HG02759 (cell line): Measurements from ENCODE around the gene MOB4.

ENCODE experiments used
- ATAC-seq: cut with Tn5 transposase; IDR thresholded peaks from one replicate; pipeline ENCODE4 v1.9.1; 2021; ENCODE audit warnings: mild to moderate bottlenecking, moderate library complexity; ENCODE audit not compliant: unreplicated experiment

The MOB4 gene

GRCh38 chr2:197515739-197516392 is at the start of gene MOB4:
MOB4 (plus strand) TSS chr2:197516066; CDS start chr2:197516087, 21 bp downstream.
- peak; percentile 95 for ATAC-seq

- no peak for ATAC-seq
Measured at GRCh38 chr2:197472166-197472565, 43.7 kb upstream of the MOB4 start.

GRCh38 chr2:197477797-197478196 is 38.1 kb upstream of the MOB4 start:
- ATAC-seq: no peak

GRCh38 chr2:197480165-197481036 is 35.5 kb upstream of the MOB4 start:
- ATAC-seq: no peak

- peak; percentile 20 for ATAC-seq
Measured at GRCh38 chr2:197484248-197484647, 31.6 kb upstream of the MOB4 start.

GRCh38 chr2:197486175-197486574 is 29.7 kb upstream of the MOB4 start:
- ATAC-seq: no peak

- no peak for ATAC-seq
Measured at GRCh38 chr2:197487385-197487784, 28.5 kb upstream of the MOB4 start.

GRCh38 chr2:197495433-197496134 is 20.3 kb upstream of the MOB4 start:
- ATAC-seq: no peak

GRCh38 chr2:197496695-197497094 is 19.2 kb upstream of the MOB4 start:
- no peak for ATAC-seq

- no peak for ATAC-seq
Measured at GRCh38 chr2:197497326-197497725, 18.5 kb upstream of the MOB4 start.

GRCh38 chr2:197498235-197498936 is 17.5 kb upstream of the MOB4 start:
- no peak for ATAC-seq

GRCh38 chr2:197498937-197499593 is 16.8 kb upstream of the MOB4 start:
- peak; percentile 18 for ATAC-seq

- ATAC-seq: peak; percentile 82
Measured at GRCh38 chr2:197499594-197500502, 16.0 kb upstream of the MOB4 start, which contains the start of the genes HSPD1 and HSPE1. HSPD1 (minus strand) TSS chr2:197499840; CDS start chr2:197498848, 992 bp downstream. HSPE1 (plus strand) TSS chr2:197500379; CDS start chr2:197500437, 58 bp downstream.

GRCh38 chr2:197500503-197501131 is 15.2 kb upstream of the MOB4 start:
- peak; percentile 4 for ATAC-seq

GRCh38 chr2:197502201-197502600 is 13.7 kb upstream of the MOB4 start:
- no peak for ATAC-seq

- no peak for ATAC-seq
Measured at GRCh38 chr2:197502685-197503084, 13.2 kb upstream of the MOB4 start.

- no peak for ATAC-seq
Measured at GRCh38 chr2:197504000-197504399, 11.9 kb upstream of the MOB4 start.

- ATAC-seq: no peak
Measured at GRCh38 chr2:197504512-197504911, 11.4 kb upstream of the MOB4 start.

GRCh38 chr2:197506658-197507057 is 9.2 kb upstream of the MOB4 start:
- ATAC-seq: no peak
